HepG2 (cell line): ENCODE results near the gene VPS4B. TPM values are rescaled to one million over a fixed set of nuclear protein-coding genes. Genes with fewer than 3 reads are reported as not detected.

Source experiments
- ATAC-seq: fragments of 200-7000 bp; cut with Tn5 transposase; 3 replicates; pipeline ENCODE4 v1.9.1; 2020; ENCODE audit warnings: mild to moderate bottlenecking, moderate library complexity
- BruUV-seq: library from RNA; stranded (reverse); fragments of 400-500 nt; replicated peaks from 2 replicates; lab custom pipeline; 2021; lab: Mats Ljungman, UMichigan
- CTCF ChIA-PET: fragments of 300-600 bp; formaldehyde crosslinking; extraction: SDS; loops from one replicate; lab custom pipeline; 2021; ENCODE audit warnings: low total read pairs, inconsistent platforms, low intra/inter-chr PET ratio; lab: Yijun Ruan, JAX
- POLR2A ChIA-PET: fragments of 350-600 bp; sonication (Branson Sonifier 250); formaldehyde crosslinking; loops from one replicate; lab custom pipeline; 2020; ENCODE audit warnings: antibody characterized with exemption, inconsistent platforms; lab: Yijun Ruan, JAX
- DNase-seq: peaks from one replicate; pipeline ENCODE4 v3.0.0-alpha.2; 2015; ENCODE audit warnings: low spot score
- FAIRE-seq: peaks from 3 replicates; lab custom pipeline; 2011; peaks lifted over from hg19 to GRCh38; lab: Jason Lieb, UNC
- H2AFZ ChIP-seq: one replicate; pipeline ENCODE4 v1.6.1; 2011; ENCODE audit warnings: low read length, inconsistent platforms
- H3K27ac ChIP-seq: fragments of 300-600 bp; 3 replicates; pipeline ENCODE4 v1.8.0; 2011; ENCODE audit warnings: mixed run types, mild to moderate bottlenecking, mixed read lengths, low read length, inconsistent platforms; ENCODE audit not compliant: insufficient read depth; ENCODE audit errors: extremely low read length
- H3K27me3 ChIP-seq, 2 experiments: fragments of 200-600 bp in 1 of 2; 2 replicates in 1 of 2; 3 replicates in 1 of 2; pipeline versions ENCODE4 v1.6.0 to v1.8.0; 2011; ENCODE audit warnings: low read length in 2 of 2, mild to moderate bottlenecking in 2 of 2, moderate library complexity in 2 of 2, inconsistent platforms in 1 of 2; ENCODE audit not compliant: insufficient read depth in 2 of 2, control insufficient read depth in 1 of 2
- H3K36me3 ChIP-seq, 2 experiments: fragments of 200-600 bp in 1 of 2; replicated peaks in 1 of 2; 2 replicates in 1 of 2; 3 replicates in 1 of 2; pipeline versions ENCODE4 v1.5.1 to v1.8.0; 2011; ENCODE audit warnings: low read length in 2 of 2, inconsistent platforms in 1 of 2; ENCODE audit not compliant: insufficient read depth in 2 of 2, control insufficient read depth in 1 of 2
- H3K4me1 ChIP-seq: 2 replicates; pipeline ENCODE4 v1.5.1; 2012; ENCODE audit warnings: low read length, inconsistent platforms; ENCODE audit not compliant: insufficient read depth
- H3K4me2 ChIP-seq: 2 replicates; pipeline ENCODE4 v1.6.0; 2011; ENCODE audit warnings: low read depth, low read length, inconsistent platforms
- H3K4me3 ChIP-seq, 3 experiments: fragments of 200-600 bp in 1 of 3; sonication (generic), shearing (Covaris generic) in 1 of 3; replicated peaks in 1 of 3; 2 replicates each; pipeline ENCODE4 v1.5.1; 2011 to 2016; ENCODE audit warnings: low read length in 3 of 3, inconsistent platforms in 2 of 3, low read depth in 2 of 3, mild to moderate bottlenecking in 2 of 3, control low read depth in 1 of 3, mixed read lengths in 1 of 3; ENCODE audit not compliant: insufficient read depth in 1 of 3
- H3K79me2 ChIP-seq: one replicate; pipeline ENCODE4 v1.6.1; 2011; ENCODE audit warnings: low read length, inconsistent platforms; ENCODE audit not compliant: insufficient read depth
- H3K9ac ChIP-seq: 2 replicates; pipeline ENCODE4 v1.6.0; 2011; ENCODE audit warnings: mild to moderate bottlenecking, low read depth, low read length, inconsistent platforms; ENCODE audit not compliant: insufficient read depth
- H3K9me3 ChIP-seq: 2 replicates; pipeline ENCODE4 v1.5.1; 2012; ENCODE audit warnings: mild to moderate bottlenecking, low read length
- H4K20me1 ChIP-seq: 2 replicates; pipeline ENCODE4 v1.6.0; 2011; ENCODE audit warnings: inconsistent platforms, mild to moderate bottlenecking, low read length, moderate library complexity; ENCODE audit not compliant: insufficient read depth
- ATF7 ChIP-seq, 2 experiments: fragments of 450-650 bp in 1 of 2; sonication (generic) in 1 of 2; formaldehyde crosslinking in 1 of 2; IDR thresholded peaks; 2 replicates each; pipeline versions ENCODE4 v1.4.0 to v1.6.1; 2016 to 2020; ENCODE audit warnings: antibody characterized with exemption in 1 of 2, mild to moderate bottlenecking in 1 of 2, missing genetic modification reagents in 1 of 2
- ATF7-NPFF ChIP-seq: sonication (generic); formaldehyde crosslinking; IDR thresholded peaks from 2 replicates; pipeline ENCODE4 v1.8.1; 2023; ENCODE audit warnings: mild to moderate bottlenecking, low read depth, missing genetic modification reagents, moderate library complexity
- CEBPB ChIP-seq: IDR thresholded peaks from 2 replicates; pipeline ENCODE4 v1.6.1; 2011; ENCODE audit warnings: low read depth, low read length, improper control_type of control experiment, borderline replicate concordance
- MAFK ChIP-seq, 2 experiments: IDR thresholded peaks in 1 of 2; conservative IDR thresholded peaks in 1 of 2; 2 replicates each; pipeline ENCODE4 v1.6.1; 2011; ENCODE audit warnings: improper control_type of control experiment in 2 of 2, low read length in 2 of 2
- PCBP2 ChIP-seq: fragments of 200-400 bp; formaldehyde crosslinking; optimal IDR thresholded peaks from 2 replicates; pipeline ENCODE3; 2018; ENCODE audit warnings: low read length, low read depth; ENCODE audit not compliant: poor library complexity, severe bottlenecking
- RORA ChIP-seq: sonication (generic); formaldehyde crosslinking; IDR thresholded peaks from 2 replicates; pipeline ENCODE4 v1.5.0; 2020; ENCODE audit warnings: mild to moderate bottlenecking, missing genetic modification reagents, moderate library complexity
- WGBS: methylation state at CpG from one replicate; pipeline ENCODE4 v1.1.6; 2017; ENCODE audit warnings: low lambda C conversion rate; 5-methylcytosine and 5-hydroxymethylcytosine counted together
- in situ Hi-C: cut with HindIII; loops from 2 replicates; pipeline ENCODE4 v1.10.0; 2017; ENCODE audit warnings: low pct_unique_long_range_greater_than_20kb; ENCODE audit not compliant: extremely low pct_ligation_motif_present
- intact Hi-C: fragments of 100-400 bp; cut with micrococcal nuclease; formaldehyde crosslinking; loops from one replicate; pipeline ENCODE4 v1.10.0; 2022; ENCODE audit not compliant: unreplicated experiment
- polyA plus RNA-seq, 8 experiments: library from polyadenylated mRNA; depleted of rRNA in 3 of 8; stranded (reverse) in 7 of 8; unstranded in 1 of 8; fragments of >200 nt; fragmentation: Illumina TruSeq in 4 of 8; extraction: Trizol in 4 of 8; gene quantifications; 2 replicates each; pipeline versions ENCODE4 v1.2.1 to v1.2.3, GENCODE V29; 2011 to 2016; ENCODE audit warnings: low read depth in 4 of 8, missing spikeins in 1 of 8, mixed read lengths in 1 of 8; ENCODE audit not compliant: insufficient read depth in 1 of 8
- total RNA-seq, 5 experiments: library from RNA; depleted of rRNA; stranded (reverse); fragments of >200 nt; fragmentation: Illumina TruSeq; extraction: Trizol; gene quantifications; 2 replicates each; pipeline ENCODE4 v1.2.3, GENCODE V29; 2016; ENCODE audit warnings: low read depth in 1 of 5
- TF ChIP-seq, protein P1 (sequence below): sonication (generic); formaldehyde crosslinking; IDR thresholded peaks from 2 replicates; pipeline ENCODE4 v1.8.1; 2022; ENCODE audit warnings: mild to moderate bottlenecking, missing genetic modification reagents
- TF ChIP-seq, protein P2 (sequence below): sonication (generic); formaldehyde crosslinking; IDR thresholded peaks from 2 replicates; pipeline ENCODE4 v1.4.0; 2020; ENCODE audit warnings: missing genetic modification reagents, mild to moderate bottlenecking, borderline replicate concordance
- TF ChIP-seq, protein P3 (sequence below): sonication (generic); formaldehyde crosslinking; IDR thresholded peaks from 2 replicates; pipeline ENCODE4 v1.8.1; 2023; ENCODE audit warnings: mild to moderate bottlenecking, moderate library complexity, missing genetic modification reagents

Gene VPS4B
- total and polyA plus RNA-seq, 2 of the 13 experiments (the other 11 are each of a cell fraction or from before 2014, with no cell fraction given), result 12.8 to 25.9 TPM

DNA sequence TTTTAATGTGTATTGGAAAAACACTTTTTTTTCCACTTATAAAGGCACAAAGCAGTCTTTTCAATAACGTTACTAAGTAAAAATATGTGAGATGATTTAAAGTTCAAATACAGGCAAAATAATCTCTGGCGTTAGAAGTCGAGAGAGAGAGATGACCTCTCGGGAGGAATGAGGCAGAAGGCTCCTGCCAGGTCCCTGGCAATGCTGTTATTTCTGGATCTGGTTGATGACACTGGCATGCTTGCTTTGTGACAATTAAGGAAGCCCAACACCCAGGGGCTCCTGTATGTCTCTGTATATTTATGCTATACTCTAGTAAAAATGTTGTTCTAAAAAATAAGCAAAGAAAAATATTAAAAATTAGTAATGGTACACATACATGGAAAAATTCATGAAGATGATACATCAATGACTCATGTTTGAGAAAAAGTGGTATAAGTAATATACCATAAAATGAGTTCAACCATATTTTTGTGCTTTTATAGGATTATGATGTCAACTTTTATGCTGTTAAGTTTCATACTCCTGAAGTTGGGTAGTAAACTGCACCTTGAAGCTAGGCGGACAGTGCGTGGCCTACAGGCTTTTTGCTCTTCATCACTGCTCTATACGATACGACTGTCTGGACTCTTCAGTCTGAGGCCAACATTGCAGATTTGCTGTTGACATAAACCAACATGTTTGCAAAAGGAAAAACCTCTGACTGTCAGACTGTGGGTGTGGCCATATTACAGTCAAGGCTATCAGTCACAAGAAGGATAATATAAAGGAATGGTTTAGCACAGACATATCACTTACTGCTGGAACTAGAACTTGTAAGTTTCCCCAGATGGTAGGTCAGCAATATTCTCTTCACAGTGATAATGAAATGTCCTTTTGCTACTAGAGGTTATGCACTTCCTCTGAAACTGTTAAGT is 19.8 kb downstream of the VPS4B start (continued):
- TF ChIP-seq, protein P1, sequence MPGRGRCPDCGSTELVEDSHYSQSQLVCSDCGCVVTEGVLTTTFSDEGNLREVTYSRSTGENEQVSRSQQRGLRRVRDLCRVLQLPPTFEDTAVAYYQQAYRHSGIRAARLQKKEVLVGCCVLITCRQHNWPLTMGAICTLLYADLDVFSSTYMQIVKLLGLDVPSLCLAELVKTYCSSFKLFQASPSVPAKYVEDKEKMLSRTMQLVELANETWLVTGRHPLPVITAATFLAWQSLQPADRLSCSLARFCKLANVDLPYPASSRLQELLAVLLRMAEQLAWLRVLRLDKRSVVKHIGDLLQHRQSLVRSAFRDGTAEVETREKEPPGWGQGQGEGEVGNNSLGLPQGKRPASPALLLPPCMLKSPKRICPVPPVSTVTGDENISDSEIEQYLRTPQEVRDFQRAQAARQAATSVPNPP (CRISPR knock-in tag), result no peak
- TF ChIP-seq ATF7-NPFF (CRISPR knock-in tag), result no peak
- TF ChIP-seq, protein P2, sequence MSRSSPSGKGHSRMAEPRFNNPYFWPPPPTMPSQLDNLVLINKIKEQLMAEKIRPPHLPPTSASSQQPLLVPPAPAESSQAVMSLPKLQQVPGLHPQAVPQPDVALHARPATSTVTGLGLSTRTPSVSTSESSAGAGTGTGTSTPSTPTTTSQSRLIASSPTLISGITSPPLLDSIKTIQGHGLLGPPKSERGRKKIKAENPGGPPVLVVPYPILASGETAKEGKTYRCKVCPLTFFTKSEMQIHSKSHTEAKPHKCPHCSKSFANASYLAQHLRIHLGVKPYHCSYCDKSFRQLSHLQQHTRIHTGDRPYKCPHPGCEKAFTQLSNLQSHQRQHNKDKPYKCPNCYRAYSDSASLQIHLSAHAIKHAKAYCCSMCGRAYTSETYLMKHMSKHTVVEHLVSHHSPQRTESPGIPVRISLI (CRISPR knock-in tag), result no peak
- TF ChIP-seq, protein P3, sequence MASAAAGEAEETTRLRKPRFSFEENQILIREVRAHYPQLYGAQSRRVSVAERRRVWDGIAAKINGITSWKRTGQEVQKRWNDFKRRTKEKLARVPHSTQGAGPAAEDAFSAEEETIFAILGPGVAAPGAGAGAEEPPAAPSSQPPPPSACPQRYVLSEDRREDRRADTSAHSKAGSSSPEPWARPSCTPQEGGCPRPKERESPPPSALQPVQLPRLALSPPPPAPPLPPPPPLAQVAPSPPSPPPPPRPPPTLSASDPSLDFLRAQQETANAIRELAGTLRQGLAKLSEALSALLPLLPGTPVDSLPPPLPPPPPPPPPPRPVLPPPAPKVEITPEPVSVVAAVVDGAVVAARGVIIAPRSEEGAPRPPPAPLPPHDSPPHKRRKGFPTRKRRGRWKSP (CRISPR knock-in tag), result no peak
- no peak for TF ChIP-seq PCBP2
- no peak for TF ChIP-seq MAFK (conservative IDR thresholded peaks at IDR 0.05 in 1 of 2, IDR thresholded peaks at IDR 0.05 in 1 of 2; ENCODE audit: low read length in 2 of 2)

DNA sequence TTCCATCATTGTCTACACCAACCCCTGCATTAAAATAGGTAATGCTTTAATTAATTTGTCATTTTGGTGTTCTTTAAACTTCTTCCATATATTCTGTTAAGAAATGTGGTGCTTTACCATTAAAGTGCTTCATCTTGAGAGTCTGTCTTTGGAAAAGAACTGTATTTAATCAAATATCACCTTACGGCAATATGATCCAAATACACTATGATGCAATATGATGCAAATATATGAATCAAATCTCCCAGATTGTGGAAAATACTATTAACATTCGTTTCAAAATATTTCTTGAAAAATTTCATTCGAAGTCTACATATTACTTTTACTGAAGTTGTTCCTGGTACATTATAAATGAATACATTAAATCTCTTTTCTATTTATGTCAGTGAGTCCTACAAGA is 23.0 kb downstream of the VPS4B start:
- CTCF ChIA-PET, result no interaction called here

More for the DNA sequence above, 23.0 kb downstream of the VPS4B start:
- no peak overlapping the region for H2AFZ ChIP-seq
- no peak overlapping the region for H3K4me3 ChIP-seq
- no peaks in the 10 kb centered on the region for H3K9me3 ChIP-seq
- FAIRE-seq (no peak), ATAC-seq (no peak), DNase-seq (no peak)
- BruUV-seq, result no TSS peak
- TF ChIP-seq RORA (no peak), CEBPB (peak; percentile 34; the same call in 1 of the 2 replicates), ATF7 (IDR thresholded peaks at IDR 0.05) (0 out of 2 replicates have a peak, but pooled peaks have one; percentile 6), ATF7 (CRISPR knock-in tag; IDR thresholded peaks at IDR 0.05) (no peak)
- no peaks in the 10 kb centered on the region for H4K20me1 ChIP-seq
- no peak overlapping the region for H3K27ac ChIP-seq
- no peak overlapping the region for H3K4me2 ChIP-seq
- in situ Hi-C loops (no loop called here), intact Hi-C loops (no loop called here)
- 93% methylated on average over 3 of the region's 3 CpGs for WGBS
- no peaks in the 10 kb centered on the region for H3K4me1 ChIP-seq
- H3K79me2 ChIP-seq, result no peaks in the 10 kb centered on the region
- H3K9ac ChIP-seq, result no peak overlapping the region
- no peaks in the 10 kb centered on the region for H3K27me3 ChIP-seq
- H3K36me3 ChIP-seq, result peaks cover 4 to 68% of the 10 kb centered on the region in 2 experiments; a peak in 4 of 5 replicates
- POLR2A ChIA-PET, result no interaction called here
